Tibial nerve (tissue), 4 donors: ENCODE results near the gene UBE2E1. TPM values are rescaled to one million over a fixed set of nuclear protein-coding genes. Genes with fewer than 3 reads are reported as not detected.

ENCODE experiments used
- DNase-seq, 2 donors: peaks; one replicate each; pipeline ENCODE4 v3.0.0-alpha.2; 2019; ENCODE audit warnings: low spot score in 2 of 2
- H3K27ac ChIP-seq, 4 donors: fragments of 200-600 bp; sonication (generic) in 3 of 4; one replicate each; pipeline ENCODE4 v1.5.1; 2017 to 2019; ENCODE audit warnings: mild to moderate bottlenecking in 1 of 4
- H3K27me3 ChIP-seq, 2 donors: fragments of 200-600 bp; sonication (generic) in 1 of 2; one replicate each; pipeline versions ENCODE4 v1.5.1 to v1.6.0; 2017 to 2019
- H3K36me3 ChIP-seq, 3 donors: fragments of 200-600 bp; sonication (generic); one replicate each; pipeline ENCODE4 v1.5.1; 2018 to 2019
- H3K4me1 ChIP-seq, 4 donors: fragments of 200-600 bp; sonication (generic) in 3 of 4; one replicate each; pipeline ENCODE4 v1.5.1; 2017 to 2019
- H3K4me3 ChIP-seq, 4 donors: fragments of 200-600 bp; sonication (generic) in 3 of 4; one replicate each; pipeline ENCODE4 v1.5.1; 2017 to 2019; ENCODE audit warnings: mild to moderate bottlenecking in 1 of 4, moderate library complexity in 1 of 4
- H3K9me3 ChIP-seq, 4 donors: fragments of 200-600 bp; sonication (generic) in 3 of 4; one replicate each; pipeline ENCODE4 v1.5.1; 2017 to 2019
- EP300 ChIP-seq, 2 donors: sonication (generic); formaldehyde crosslinking; IDR thresholded peaks; one replicate each; pipeline ENCODE4 v1.6.1; 2017; ENCODE audit warnings: antibody characterized with exemption in 2 of 2, mild to moderate bottlenecking in 1 of 2
- POLR2A ChIP-seq, 2 donors: fragments of 450-650 bp; IDR thresholded peaks; one replicate each; pipeline ENCODE4 v1.6.1; 2017; ENCODE audit warnings: antibody characterized with exemption in 2 of 2, mild to moderate bottlenecking in 2 of 2, moderate library complexity in 2 of 2
- WGBS, 2 donors: methylation state at CpG; one replicate each; pipeline ENCODE4 v1.1.5; 2018; 5-methylcytosine and 5-hydroxymethylcytosine counted together
- total RNA-seq, 4 donors: library from RNA; depleted of rRNA; stranded (reverse); fragments of >200 nt; gene quantifications; one replicate each; pipeline ENCODE4 v1.1.0, GENCODE V29; 2016
- TF ChIP-seq, protein P1 (sequence below), 5 experiments: fragments of 200-600 bp in 3 of 5; fragments of 450-650 bp in 2 of 5; sonication (generic) in 3 of 5; IDR thresholded peaks; one replicate each; pipeline ENCODE4 v1.5.1; 2016 to 2019; ENCODE audit warnings: antibody characterized with exemption in 5 of 5, mild to moderate bottlenecking in 3 of 5, moderate library complexity in 2 of 5

Gene UBE2E1
- total RNA-seq, 4 donors from 2014 or later, result 55.1 to 132 (median 99.5) TPM

DNA sequence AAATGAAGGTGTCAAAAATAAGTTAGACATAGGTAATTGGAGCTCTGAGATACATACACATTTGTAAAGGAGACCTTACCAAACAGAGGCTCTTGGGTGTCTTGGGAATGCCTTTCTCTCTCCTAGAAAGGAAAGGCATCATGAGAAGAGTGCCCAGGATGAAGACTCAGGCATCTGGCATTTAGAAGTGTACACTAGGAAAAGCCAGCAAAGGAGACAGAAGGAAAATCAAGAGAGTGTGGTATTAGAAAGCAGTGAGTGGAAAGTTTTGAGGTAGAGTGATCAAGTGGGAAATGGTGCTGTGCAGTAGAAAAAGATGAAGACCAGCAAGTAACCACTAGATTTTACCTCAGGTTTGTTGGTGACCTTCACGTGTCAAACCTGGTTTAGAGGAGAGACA is 16.1 kb downstream of the UBE2E1 start:
- H3K4me3 ChIP-seq, result no peak overlapping the region
- no peaks in the 10 kb centered on the region for H3K36me3 ChIP-seq
- no peaks in the 10 kb centered on the region for H3K9me3 ChIP-seq
- no peak for TF ChIP-seq POLR2A (IDR thresholded peaks at IDR 0.05)
- TF ChIP-seq, protein P1, sequence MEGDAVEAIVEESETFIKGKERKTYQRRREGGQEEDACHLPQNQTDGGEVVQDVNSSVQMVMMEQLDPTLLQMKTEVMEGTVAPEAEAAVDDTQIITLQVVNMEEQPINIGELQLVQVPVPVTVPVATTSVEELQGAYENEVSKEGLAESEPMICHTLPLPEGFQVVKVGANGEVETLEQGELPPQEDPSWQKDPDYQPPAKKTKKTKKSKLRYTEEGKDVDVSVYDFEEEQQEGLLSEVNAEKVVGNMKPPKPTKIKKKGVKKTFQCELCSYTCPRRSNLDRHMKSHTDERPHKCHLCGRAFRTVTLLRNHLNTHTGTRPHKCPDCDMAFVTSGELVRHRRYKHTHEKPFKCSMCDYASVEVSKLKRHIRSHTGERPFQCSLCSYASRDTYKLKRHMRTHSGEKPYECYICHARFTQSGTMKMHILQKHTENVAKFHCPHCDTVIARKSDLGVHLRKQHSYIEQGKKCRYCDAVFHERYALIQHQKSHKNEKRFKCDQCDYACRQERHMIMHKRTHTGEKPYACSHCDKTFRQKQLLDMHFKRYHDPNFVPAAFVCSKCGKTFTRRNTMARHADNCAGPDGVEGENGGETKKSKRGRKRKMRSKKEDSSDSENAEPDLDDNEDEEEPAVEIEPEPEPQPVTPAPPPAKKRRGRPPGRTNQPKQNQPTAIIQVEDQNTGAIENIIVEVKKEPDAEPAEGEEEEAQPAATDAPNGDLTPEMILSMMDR (IDR thresholded peaks at IDR 0.05), result no peak
- 76 to 81% methylated on average over 1 of the region's 1 CpG for WGBS, 2 donors
- DNase-seq, result no peak
- H3K27ac ChIP-seq, result no peak overlapping the region
- peaks cover 0 to 79% (median 19%) of the 10 kb centered on the region in 4 donors for H3K4me1 ChIP-seq
- no peaks in the 10 kb centered on the region for H3K27me3 ChIP-seq

DNA sequence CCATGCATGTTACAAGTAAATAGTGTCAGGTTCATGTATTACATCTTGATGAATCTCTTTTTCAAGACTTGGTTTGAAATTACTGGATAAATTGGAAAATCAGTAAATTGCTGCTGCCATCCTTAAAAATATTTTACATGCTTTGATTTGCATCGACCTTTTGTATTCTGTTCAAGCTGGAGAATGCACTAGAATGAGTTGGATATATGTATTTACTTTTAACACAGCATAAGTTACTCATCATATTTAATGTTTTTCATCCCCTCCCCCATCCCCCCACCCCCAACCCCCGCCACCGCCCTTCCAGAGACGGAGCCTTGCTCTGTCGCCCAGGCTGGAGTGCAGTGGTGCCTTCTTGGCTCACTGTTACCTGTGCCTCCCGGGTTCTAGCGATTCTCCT is 16.8 kb downstream of the UBE2E1 start:
- Histone ChIP-seq H3K9me3 (no peaks in the 10 kb centered on the region), H3K4me1 (peaks cover 0 to 86% (median 22%) of the 10 kb centered on the region in 4 donors), H3K27me3 (no peaks in the 10 kb centered on the region), H3K27ac (no peak overlapping the region), H3K36me3 (no peaks in the 10 kb centered on the region), H3K4me3 (no peak overlapping the region)
- TF ChIP-seq EP300 (IDR thresholded peaks at IDR 0.05), result no peak
- TF ChIP-seq, protein P1 (IDR thresholded peaks at IDR 0.05), result no peak
- TF ChIP-seq POLR2A (IDR thresholded peaks at IDR 0.05), result no peak
- no peak for DNase-seq
- WGBS, 2 donors, result 90% methylated on average over 7 of the region's 7 CpGs

DNA sequence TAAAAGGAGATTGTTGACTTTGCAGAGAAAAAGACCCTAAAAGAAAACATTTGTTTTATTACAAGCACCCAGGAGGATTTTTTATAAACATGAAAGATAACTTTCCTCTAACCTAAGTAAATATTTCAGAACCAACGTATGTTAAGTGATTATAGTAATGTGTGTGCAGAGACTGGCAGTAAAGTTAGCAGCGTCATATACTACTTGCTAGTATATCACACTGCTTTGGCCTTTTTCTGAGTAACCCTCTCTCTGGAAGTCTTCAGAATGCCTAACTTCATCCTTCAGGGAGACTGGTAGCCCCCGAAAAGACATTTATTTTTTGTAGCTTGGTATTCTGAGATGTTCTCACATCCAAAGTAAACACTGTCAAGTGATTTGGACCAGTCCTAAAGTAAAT is 17.9 kb downstream of the UBE2E1 start:
- no peaks in the 10 kb centered on the region for H3K9me3 ChIP-seq
- H3K36me3 ChIP-seq, result no peaks in the 10 kb centered on the region
- H3K27me3 ChIP-seq, result no peaks in the 10 kb centered on the region
- no peak for TF ChIP-seq POLR2A (IDR thresholded peaks at IDR 0.05)
- TF ChIP-seq, protein P1 (IDR thresholded peaks at IDR 0.05), result no peak
- TF ChIP-seq EP300 (IDR thresholded peaks at IDR 0.05), result no peak
- H3K27ac ChIP-seq, result no peak overlapping the region
- H3K4me1 ChIP-seq, result peaks cover 0 to 89% (median 23%) of the 10 kb centered on the region in 4 donors
- WGBS, 2 donors, result 66 to 67% methylated on average over 3 of the region's 3 CpGs
- no peak overlapping the region for H3K4me3 ChIP-seq
- no peak for DNase-seq

DNA sequence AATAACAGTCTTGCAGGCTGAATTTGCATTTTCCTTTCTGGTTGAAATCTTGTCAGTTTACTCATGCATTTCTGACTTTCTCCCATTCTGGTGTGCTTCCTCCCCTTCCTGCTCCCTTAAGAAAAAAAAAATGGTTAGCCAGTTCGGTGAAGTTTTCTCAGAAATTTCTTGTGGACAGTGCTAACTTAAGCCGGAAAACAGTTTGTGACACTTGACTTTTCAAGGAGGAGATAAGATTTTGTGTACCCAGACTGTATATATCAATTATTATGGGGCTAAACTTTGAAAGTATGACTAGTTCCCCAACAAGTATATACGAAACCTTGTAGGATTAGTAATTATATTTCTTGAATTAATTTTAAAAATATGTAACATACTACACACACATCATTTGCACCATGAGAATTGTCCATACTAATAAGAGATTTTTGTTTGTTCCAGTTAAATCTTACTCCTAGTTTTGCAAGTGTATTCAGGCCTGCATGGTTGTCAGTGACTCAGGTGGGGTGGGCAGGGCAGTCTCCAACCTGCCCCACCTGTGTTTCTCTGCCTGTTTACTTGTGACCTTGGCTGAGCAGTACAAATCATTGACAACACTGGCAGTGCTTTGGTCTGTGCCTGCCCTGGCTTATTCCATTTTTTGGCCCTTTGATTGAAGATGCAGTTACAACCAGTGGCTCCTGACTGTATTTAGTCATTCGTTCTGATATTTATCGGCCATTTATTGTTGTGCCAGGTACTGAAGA is 19.1 kb downstream of the UBE2E1 start:
- peaks cover 0 to 85% (median 19%) of the 10 kb centered on the region in 4 donors for H3K4me1 ChIP-seq

DNA sequence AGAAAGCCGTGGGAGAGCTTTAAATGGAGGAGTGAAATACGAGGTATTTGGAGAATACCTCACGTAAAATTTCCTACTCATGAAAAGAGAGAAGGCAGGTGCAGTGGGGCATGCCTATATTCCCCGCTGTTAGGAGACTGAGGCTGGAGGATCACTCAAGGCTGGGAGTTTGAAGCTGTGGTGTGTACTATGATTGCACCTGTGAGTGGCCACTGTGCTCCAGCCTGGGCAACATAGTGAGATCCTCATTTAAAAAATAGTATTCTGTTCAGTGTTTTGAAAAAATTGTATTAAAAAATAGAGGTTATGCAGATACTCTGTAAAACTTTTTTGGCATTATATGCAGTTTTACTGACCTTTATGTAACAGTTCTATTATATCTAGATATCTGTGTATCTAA is 20.0 kb downstream of the UBE2E1 start:
- no peaks in the 10 kb centered on the region for H3K36me3 ChIP-seq
- TF ChIP-seq EP300 (IDR thresholded peaks at IDR 0.05) (no peak), POLR2A (IDR thresholded peaks at IDR 0.05) (no peak)
- TF ChIP-seq, protein P1 (IDR thresholded peaks at IDR 0.05), result no peak
- H3K9me3 ChIP-seq, result no peaks in the 10 kb centered on the region
- H3K4me1 ChIP-seq, result peaks cover 0 to 84% (median 12%) of the 10 kb centered on the region in 4 donors
- no peaks in the 10 kb centered on the region for H3K27me3 ChIP-seq
- H3K27ac ChIP-seq, result no peak overlapping the region
- DNase-seq, result no peak
- H3K4me3 ChIP-seq, result no peak overlapping the region
- WGBS, 2 donors, result 92 to 94% methylated on average over 4 of the region's 4 CpGs

More for the DNA sequence above, 19.1 kb downstream of the UBE2E1 start:
- Histone ChIP-seq H3K27me3 (no peaks in the 10 kb centered on the region), H3K9me3 (no peaks in the 10 kb centered on the region), H3K27ac (no peak overlapping the region), H3K36me3 (no peaks in the 10 kb centered on the region), H3K4me3 (no peak overlapping the region)
- 54 to 56% methylated on average over 5 of the region's 5 CpGs for WGBS, 2 donors
- TF ChIP-seq EP300 (IDR thresholded peaks at IDR 0.05), result no peak
- TF ChIP-seq POLR2A (IDR thresholded peaks at IDR 0.05), result no peak
- TF ChIP-seq, protein P1 (IDR thresholded peaks at IDR 0.05), result no peak
- DNase-seq, result no peak
